Stimulated activated CD4-positive, alpha-beta T cell treated with anti-CD3 and anti-CD28 coated beads, Interleukin-2, amount 100 ng/mL, for 24 hours (primary cell): ENCODE measurements around the gene ZFC3H1.
"Not testable (repeated sequence)": the region's sequence is repeated elsewhere in the genome, so short reads cannot be mapped to it uniquely, and the experiment has no call there.

ENCODE experiments used
- DNase-seq, 2 donors: peaks; one replicate each; pipeline ENCODE4 v3.0.0-alpha.2; 2020

Gene ZFC3H1

GRCh38 chr12:71663561-71664410 is at the start of gene ZFC3H1, which contains the start of gene THAP2:
Gene ZFC3H1, minus strand, starts transcription at chr12:71663848. Its CDS starts 238 bp downstream, at chr12:71663610.
Gene THAP2, plus strand, starts transcription at chr12:71664301. Its CDS starts 209 bp downstream, at chr12:71664510.
- peak; percentile 80 to 86 for DNase-seq

- no peak for DNase-seq
These were observed 46.9 kb upstream of the ZFC3H1 start for GRCh38 chr12:71710276-71711125.

GRCh38 chr12:71708658-71709057 is 45.0 kb upstream of the ZFC3H1 start:
- DNase-seq, result no peak

GRCh38 chr12:71704920-71705319 is 41.3 kb upstream of the ZFC3H1 start:
- no peak for DNase-seq

GRCh38 chr12:71703206-71703605 is 39.6 kb upstream of the ZFC3H1 start:
- DNase-seq, result no peak

- DNase-seq, result no peak
These were observed 38.9 kb upstream of the ZFC3H1 start for GRCh38 chr12:71702590-71702989.

- not testable (repeated sequence) for DNase-seq
These were observed 38.5 kb upstream of the ZFC3H1 start for GRCh38 chr12:71702181-71702580.

GRCh38 chr12:71695782-71696181 is 32.1 kb upstream of the ZFC3H1 start:
- DNase-seq, result no peak

- no peak for DNase-seq
These were observed 30.6 kb upstream of the ZFC3H1 start for GRCh38 chr12:71694099-71694820.

GRCh38 chr12:71693651-71694050 is 30.0 kb upstream of the ZFC3H1 start:
- not testable (repeated sequence) for DNase-seq

- DNase-seq, result no peak
These were observed 29.5 kb upstream of the ZFC3H1 start for GRCh38 chr12:71693126-71693525.

GRCh38 chr12:71691504-71692129 is 28.0 kb upstream of the ZFC3H1 start:
- no peak for DNase-seq

- no peak for DNase-seq
These were observed 25.4 kb upstream of the ZFC3H1 start for GRCh38 chr12:71688961-71689570.

- DNase-seq, result not testable (repeated sequence)
These were observed 23.5 kb upstream of the ZFC3H1 start for GRCh38 chr12:71687172-71687571.

GRCh38 chr12:71686658-71687025 is 23.0 kb upstream of the ZFC3H1 start:
- DNase-seq, result no peak

- peak; percentile 81 to 82 for DNase-seq
These were observed 22.4 kb upstream of the ZFC3H1 start, which contains the start of gene TMEM19 for GRCh38 chr12:71685914-71686657. Gene TMEM19, plus strand, starts transcription at chr12:71686082. Its CDS starts 599 bp downstream, at chr12:71686681.

GRCh38 chr12:71685312-71685906 is 21.8 kb upstream of the ZFC3H1 start:
- DNase-seq, result no peak

- no peak for DNase-seq
These were observed 20.4 kb upstream of the ZFC3H1 start for GRCh38 chr12:71684081-71684480.

GRCh38 chr12:71683633-71684032 is 20.0 kb upstream of the ZFC3H1 start:
- no peak for DNase-seq

GRCh38 chr12:71682466-71682865 is 18.8 kb upstream of the ZFC3H1 start:
- DNase-seq, result no peak

GRCh38 chr12:71671816-71672215 is 8.2 kb upstream of the ZFC3H1 start:
- DNase-seq, result no peak
